Neural progenitor cell (in vitro differentiated cells): ENCODE results near the gene HOXD11.

ENCODE experiments used
- EZH2 ChIP-seq: fragments of 200-600 bp; sonication (generic); IDR thresholded peaks from 2 replicates; pipeline ENCODE4 v1.6.1; 2017; ENCODE audit warnings: antibody characterized with exemption, mild to moderate bottlenecking, moderate library complexity
- EZH2phosphoT487 ChIP-seq: fragments of 200-600 bp; sonication (generic); IDR thresholded peaks from 2 replicates; pipeline ENCODE4 v1.6.1; 2017; ENCODE audit warnings: antibody characterized with exemption
- TF ChIP-seq, protein P1 (sequence below): fragments of 200-600 bp; sonication (generic); IDR thresholded peaks from 2 replicates; pipeline ENCODE4 v1.5.1; 2017; ENCODE audit warnings: antibody characterized with exemption, mild to moderate bottlenecking

DNA sequence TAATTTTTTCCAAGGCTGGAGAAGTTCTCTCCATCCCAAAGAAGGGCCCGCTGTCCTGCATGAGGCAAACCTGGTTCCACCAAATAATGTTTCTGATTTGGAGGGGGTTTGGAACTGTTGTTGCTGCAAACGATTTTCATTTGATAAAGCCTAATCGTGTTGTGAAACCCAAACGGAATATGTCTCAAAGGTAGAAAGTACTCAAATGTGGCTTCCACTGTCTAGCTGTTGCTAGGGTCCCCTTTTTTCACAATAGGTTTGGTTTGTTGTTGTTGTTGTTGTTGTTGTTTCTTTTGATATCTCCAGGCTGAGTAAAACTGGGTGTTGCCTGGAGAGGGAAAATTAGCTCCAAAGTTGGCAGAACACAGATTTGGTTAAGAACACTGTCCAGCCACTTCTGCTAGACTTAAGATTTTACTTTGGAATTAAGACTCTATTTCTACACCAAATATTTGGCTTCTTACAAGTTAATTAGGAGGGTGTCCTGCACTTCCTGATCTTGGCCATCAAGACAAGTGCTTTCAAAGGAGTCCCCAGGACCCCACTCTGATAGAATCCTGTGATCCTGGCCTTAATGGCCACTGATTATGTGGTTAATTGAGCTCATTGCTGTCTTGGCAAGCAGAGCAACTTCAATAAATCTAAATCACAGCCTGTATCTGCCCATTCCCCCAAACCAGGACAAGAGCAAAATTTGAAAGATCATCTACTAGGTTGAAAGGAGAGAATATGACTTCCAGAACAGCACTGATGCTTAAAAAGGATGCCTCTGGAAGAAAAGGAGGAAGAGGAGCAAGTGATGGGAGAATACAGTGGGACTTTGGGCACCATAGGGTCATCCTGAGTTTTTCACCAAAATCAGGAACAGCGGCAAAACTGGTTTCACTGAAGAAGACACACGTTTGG lies 17.9 kb upstream of the HOXD11 start:
- TF ChIP-seq, protein P1, sequence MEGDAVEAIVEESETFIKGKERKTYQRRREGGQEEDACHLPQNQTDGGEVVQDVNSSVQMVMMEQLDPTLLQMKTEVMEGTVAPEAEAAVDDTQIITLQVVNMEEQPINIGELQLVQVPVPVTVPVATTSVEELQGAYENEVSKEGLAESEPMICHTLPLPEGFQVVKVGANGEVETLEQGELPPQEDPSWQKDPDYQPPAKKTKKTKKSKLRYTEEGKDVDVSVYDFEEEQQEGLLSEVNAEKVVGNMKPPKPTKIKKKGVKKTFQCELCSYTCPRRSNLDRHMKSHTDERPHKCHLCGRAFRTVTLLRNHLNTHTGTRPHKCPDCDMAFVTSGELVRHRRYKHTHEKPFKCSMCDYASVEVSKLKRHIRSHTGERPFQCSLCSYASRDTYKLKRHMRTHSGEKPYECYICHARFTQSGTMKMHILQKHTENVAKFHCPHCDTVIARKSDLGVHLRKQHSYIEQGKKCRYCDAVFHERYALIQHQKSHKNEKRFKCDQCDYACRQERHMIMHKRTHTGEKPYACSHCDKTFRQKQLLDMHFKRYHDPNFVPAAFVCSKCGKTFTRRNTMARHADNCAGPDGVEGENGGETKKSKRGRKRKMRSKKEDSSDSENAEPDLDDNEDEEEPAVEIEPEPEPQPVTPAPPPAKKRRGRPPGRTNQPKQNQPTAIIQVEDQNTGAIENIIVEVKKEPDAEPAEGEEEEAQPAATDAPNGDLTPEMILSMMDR: no peak
- TF ChIP-seq EZH2: no peak
- no peak for TF ChIP-seq EZH2phosphoT487
